RWPE2 (cell line): Measurements from ENCODE around the gene HEPACAM.

Experiments
- ATAC-seq: fragments of 200-7000 bp; cut with Tn5 transposase; 3 replicates; pipeline ENCODE4 v1.9.1; 2021; ENCODE audit warnings: low read depth
- DNase-seq: peaks from one replicate; pipeline ENCODE4 v3.0.0-alpha.2; 2020; ENCODE audit warnings: low spot score
- H3K27ac ChIP-seq: fragments of 450-650 bp; 2 replicates; pipeline ENCODE4 v1.5.1; 2017; ENCODE audit warnings: mild to moderate bottlenecking; ENCODE audit not compliant: poor library complexity, severe bottlenecking
- H3K27me3 ChIP-seq: fragments of 250-450 bp; sonication (Bioruptor Pico); 2 replicates; pipeline ENCODE4 v1.5.1; 2021; ENCODE audit warnings: mild to moderate bottlenecking, moderate library complexity; ENCODE audit not compliant: insufficient read depth, poor library complexity, severe bottlenecking
- H3K36me3 ChIP-seq: fragments of 250-450 bp; sonication (Bioruptor Pico); 2 replicates; pipeline ENCODE4 v1.5.1; 2020; ENCODE audit warnings: low read depth, mild to moderate bottlenecking, moderate library complexity
- H3K4me1 ChIP-seq: fragments of 250-450 bp; sonication (Bioruptor Pico); 2 replicates; pipeline ENCODE4 v1.5.1; 2021; ENCODE audit warnings: mild to moderate bottlenecking, moderate library complexity; ENCODE audit not compliant: insufficient read depth, poor library complexity, severe bottlenecking
- H3K4me3 ChIP-seq: fragments of 250-450 bp; sonication (Bioruptor Pico); 2 replicates; pipeline ENCODE4 v1.5.1; 2021; ENCODE audit warnings: mild to moderate bottlenecking, moderate library complexity; ENCODE audit not compliant: severe bottlenecking
- H3K9me3 ChIP-seq: fragments of 250-450 bp; sonication (Bioruptor Pico); 2 replicates; pipeline ENCODE4 v1.5.1; 2021; ENCODE audit warnings: mild to moderate bottlenecking, moderate library complexity; ENCODE audit not compliant: severe bottlenecking
- CTCF ChIP-seq: fragments of 450-650 bp; IDR thresholded peaks from one replicate; pipeline ENCODE4 v1.5.1; 2017; ENCODE audit warnings: mild to moderate bottlenecking, moderate library complexity; ENCODE audit not compliant: poor library complexity, severe bottlenecking

HEPACAM gene

GRCh38 chr11:124872280-124872679, 63.6 kb downstream of the HEPACAM start:
- no peak for ATAC-seq
- H3K27ac ChIP-seq = no peak overlapping the region
- no peaks in the 10 kb centered on the region for H3K9me3 ChIP-seq
- no peaks in the 10 kb centered on the region for H3K36me3 ChIP-seq
- no peak for DNase-seq
- no peaks in the 10 kb centered on the region for H3K4me1 ChIP-seq
- H3K4me3 ChIP-seq = no peak overlapping the region
- H3K27me3 ChIP-seq = peaks cover 42% of the 10 kb centered on the region
- TF ChIP-seq CTCF = no peak

- Histone ChIP-seq H3K36me3 (no peaks in the 10 kb centered on the region), H3K9me3 (no peaks in the 10 kb centered on the region), H3K4me3 (no peak overlapping the region), H3K27me3 (peaks cover 60% of the 10 kb centered on the region), H3K27ac (no peak overlapping the region), H3K4me1 (no peaks in the 10 kb centered on the region)
- no peak for ATAC-seq
- no peak for DNase-seq
- TF ChIP-seq CTCF = no peak
These were observed 65.4 kb downstream of the HEPACAM start for GRCh38 chr11:124870430-124870829.

GRCh38 chr11:124869856-124870387, 65.9 kb downstream of the HEPACAM start:
- no peaks in the 10 kb centered on the region for H3K4me1 ChIP-seq
- H3K27me3 ChIP-seq = peaks cover 65% of the 10 kb centered on the region
- H3K36me3 ChIP-seq = no peaks in the 10 kb centered on the region
- H3K9me3 ChIP-seq = no peaks in the 10 kb centered on the region
- H3K4me3 ChIP-seq = no peak overlapping the region
- DNase-seq (no peak), ATAC-seq (no peak)
- TF ChIP-seq CTCF = no peak
- no peak overlapping the region for H3K27ac ChIP-seq

GRCh38 chr11:124869331-124869730, 66.5 kb downstream of the HEPACAM start:
- no peaks in the 10 kb centered on the region for H3K9me3 ChIP-seq
- TF ChIP-seq CTCF = no peak
- DNase-seq = no peak
- H3K27ac ChIP-seq = no peak overlapping the region
- no peaks in the 10 kb centered on the region for H3K36me3 ChIP-seq
- H3K27me3 ChIP-seq = peaks cover 71% of the 10 kb centered on the region
- ATAC-seq = no peak
- H3K4me3 ChIP-seq = no peak overlapping the region
- H3K4me1 ChIP-seq = no peaks in the 10 kb centered on the region
